Stimulated activated CD4-positive, alpha-beta T cell treated with anti-CD3 and anti-CD28 coated beads, Interleukin-1b, Interleukin-23, amount 100 ng/mL, for 48 hours (primary cell): ENCODE results near the gene SLC38A6.

Source experiments
- DNase-seq: peaks from one replicate; pipeline ENCODE4 v3.0.0-alpha.2; 2020

The SLC38A6 gene

DNA sequence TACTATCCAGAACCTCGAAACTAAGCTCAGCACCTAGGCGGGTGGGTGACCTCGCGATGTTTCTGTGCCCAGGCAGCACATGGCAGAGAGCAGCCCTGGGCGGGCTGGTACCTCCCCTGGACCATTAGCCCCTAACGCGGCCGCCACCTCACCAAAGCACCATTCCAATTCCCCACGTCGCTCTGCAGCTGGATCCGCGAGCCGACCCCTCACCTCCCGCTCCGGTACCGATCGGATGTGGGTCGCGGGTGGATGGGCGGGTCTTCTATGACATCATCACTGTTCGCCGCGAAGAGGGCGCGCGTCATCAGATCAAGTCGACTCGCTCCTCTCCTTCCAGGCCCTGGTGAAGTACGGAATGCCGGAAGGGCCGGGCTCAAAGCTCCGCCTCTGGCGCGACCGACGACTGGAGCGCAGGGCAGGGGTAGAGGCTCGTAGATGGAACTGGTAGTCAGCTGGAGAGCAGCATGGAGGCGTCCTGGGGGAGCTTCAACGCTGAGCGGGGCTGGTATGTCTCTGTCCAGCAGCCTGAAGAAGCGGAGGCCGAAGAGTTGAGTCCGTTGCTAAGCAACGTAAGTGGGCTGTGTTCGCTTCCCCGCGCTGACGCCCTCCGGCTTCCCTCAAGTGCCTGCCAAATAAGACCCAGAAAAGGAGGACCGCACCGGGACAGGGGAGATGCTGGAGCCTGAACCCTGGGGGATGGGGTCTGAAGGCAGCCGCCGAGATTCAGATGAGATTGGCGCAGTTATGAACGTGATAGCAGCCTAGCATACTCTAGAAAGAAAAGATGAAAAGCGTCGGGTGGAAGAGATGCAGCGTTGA lies at the start of gene SLC38A6, which contains the start of gene TRMT5:
TSS of gene SLC38A6 (plus strand) at position 435 of the 822 bp plus-strand sequence. CDS start at position 468, 33 bp downstream.
TSS of gene TRMT5 (minus strand) at position 269 of the 822 bp plus-strand sequence. CDS start at position 163, 106 bp downstream.
- peak; percentile 90 for DNase-seq

DNA sequence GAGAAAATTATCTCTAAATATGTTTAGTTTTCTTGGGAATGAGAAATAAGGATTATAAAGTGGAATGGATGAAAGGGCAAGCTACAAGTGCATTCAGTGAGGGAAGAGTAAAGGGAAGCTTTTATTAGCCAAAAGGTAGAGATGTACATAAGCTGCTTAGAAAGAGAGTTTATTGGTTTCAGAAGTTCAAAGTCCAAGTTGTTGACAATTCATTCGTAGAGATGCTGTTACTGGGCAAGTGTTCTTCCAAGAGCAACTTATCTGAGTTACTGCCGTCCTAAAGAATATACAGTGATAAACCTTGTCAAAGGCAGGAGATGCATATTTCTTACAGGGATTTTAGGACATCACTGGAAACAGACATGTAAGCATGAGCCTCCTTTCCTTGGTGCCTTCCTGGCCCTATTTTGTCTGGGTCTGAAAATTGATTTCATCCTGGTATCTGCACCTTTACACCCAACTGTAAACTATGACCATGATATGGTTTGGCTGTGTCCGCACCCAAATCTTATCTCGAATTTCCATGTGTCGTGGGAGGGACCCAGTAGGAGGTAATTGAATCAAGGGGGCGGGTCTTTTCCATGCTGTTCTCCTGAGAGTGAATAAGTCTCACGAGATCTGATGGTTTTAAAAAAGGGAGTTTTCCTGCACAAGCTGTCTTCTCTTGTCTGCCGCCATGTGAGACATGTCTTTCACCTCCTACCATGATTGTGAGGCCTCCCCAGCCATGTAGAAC lies 47.0 kb upstream of the SLC38A6 start:
- no peak for DNase-seq

DNA sequence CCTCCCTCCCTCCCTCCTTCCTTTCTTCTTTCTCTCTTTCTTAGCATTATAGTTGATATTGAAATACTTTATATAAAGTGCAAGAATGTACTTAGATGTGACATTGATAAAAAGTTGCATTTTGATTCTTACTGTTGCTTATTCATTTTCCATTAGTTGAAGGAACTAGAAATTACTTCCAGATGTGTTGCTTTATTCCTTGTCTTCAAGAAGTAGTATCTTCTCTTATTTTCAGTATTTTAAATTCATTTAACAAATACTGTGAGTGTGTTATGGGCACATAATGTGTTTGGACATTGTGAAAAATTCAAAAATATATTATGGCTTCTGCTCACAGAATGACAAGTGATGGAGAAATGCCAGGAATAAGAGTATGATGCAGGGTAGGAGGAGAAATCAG lies 45.7 kb upstream of the SLC38A6 start:
- DNase-seq: no peak

DNA sequence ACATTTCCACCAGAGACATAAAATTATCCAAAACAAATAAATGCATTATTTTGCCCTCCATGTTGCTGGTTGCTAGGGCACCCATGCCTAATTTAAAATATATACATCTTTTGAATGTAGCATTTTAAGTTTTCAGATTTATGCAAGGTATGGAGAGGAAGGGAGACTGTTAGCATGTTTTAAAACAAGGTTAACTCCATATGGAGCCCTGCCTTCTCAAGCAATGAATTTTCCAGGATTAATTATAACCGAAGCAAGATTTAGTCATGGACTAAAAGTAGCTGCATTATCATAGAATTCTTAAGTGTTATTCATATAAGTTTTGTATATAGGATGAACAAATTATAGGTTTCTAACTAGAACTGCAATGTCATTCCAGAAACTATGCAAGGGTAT lies 37.4 kb upstream of the SLC38A6 start:
- no peak for DNase-seq

DNA sequence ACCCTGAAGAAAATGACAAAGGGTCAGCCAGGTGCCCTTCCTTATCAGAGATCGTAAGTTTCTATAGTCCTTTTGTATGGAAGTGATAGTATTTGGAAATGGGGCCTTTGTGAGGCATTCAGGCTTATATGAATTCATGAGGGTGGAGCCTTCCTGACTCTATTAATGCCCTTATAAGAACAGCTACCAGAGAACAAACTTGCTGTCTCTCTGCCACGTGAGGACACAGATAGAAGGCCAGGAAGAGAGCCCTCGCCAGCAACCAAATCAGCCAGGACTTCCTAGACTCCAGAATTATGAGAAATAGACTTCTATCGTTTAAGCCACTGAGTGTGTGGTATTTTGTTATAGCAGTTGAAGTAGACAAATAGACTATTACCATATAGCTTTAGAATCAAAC lies 36.8 kb upstream of the SLC38A6 start:
- DNase-seq: no peak

DNA sequence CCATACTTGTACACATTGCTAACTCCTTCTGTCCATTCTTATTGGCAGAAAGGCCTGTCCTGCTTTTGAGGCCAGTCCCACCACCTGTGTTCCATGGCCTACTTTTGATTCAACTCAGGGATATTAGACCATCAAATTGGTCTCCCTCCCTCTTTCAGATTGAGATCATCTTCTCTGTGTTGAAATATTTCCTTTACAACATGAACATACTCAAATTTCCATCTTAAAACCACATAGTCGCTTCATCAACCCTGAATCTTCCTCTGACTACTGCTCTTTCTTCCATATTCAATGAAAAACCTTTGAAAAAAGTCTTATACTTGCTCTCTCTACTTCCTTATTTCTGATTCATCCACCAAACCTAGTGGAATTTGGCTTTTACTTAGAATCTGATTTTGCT lies 35.1 kb upstream of the SLC38A6 start:
- no peak for DNase-seq

DNA sequence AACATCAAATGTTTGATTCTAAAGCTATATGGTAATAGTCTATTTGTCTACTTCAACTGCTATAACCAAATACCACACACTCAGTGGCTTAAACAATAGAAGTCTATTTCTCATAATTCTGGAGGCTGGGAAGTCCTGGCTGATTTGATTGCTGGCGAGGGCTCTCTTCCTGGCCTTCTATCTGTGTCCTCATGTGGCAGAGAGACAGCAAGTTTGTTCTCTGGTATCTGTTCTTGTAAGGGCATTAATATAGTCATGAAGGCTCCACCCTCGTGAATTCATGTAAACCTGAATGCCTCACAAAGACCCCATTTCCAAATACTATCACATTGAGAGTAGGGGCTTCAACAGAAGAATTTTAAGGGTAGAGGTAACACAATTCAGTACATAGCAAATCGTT lies 34.3 kb upstream of the SLC38A6 start:
- DNase-seq: no peak

DNA sequence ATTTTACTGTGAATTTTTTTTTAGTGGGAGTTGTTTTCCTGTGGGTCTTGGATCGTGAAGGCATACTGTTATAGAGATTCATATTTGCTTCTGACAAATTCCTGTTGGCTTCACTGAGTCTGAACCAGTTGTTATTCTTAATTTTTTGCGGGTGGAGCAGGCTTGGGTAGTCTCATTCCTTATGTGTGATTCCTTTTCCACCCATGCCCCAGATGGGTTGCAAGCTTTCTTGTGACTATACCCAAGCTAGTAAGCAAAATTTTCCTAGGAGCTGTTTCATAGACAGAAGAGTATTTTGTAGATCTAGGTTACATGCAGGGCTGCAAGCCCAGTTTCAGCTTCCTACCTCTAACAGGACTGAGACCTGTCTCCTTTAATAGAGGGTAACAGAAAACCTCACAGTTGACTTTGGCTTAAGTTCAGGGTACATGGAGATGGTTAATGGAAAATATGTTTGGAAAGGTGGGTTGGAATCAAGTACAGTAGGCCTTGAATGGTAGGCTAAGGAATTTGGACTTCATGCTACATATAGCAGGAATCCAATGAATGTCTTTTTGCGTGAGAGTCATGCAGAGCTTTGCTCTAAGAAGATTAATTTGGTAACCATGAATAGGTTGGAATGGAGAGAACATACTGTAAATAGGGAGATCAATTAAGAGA lies 29.1 kb upstream of the SLC38A6 start:
- no peak for DNase-seq

DNA sequence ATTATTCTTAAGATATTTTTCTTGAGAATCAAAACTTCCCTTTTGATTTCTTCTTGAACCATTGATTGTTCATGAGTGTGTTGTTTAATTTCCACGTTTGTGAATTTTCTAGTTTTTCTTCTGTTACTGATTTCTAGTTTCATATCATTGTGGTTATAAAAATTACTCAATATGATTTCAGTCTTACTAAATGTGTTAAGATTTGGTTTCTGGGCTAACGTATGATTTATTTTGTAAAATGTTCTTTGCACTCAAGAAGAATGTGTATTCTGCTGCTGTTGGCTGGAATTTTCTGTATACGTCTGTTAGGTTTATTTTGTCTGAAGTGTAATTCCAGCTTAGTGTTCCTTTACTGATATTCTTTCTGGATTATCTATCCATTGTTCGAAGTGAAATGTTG lies 24.8 kb upstream of the SLC38A6 start:
- no peak for DNase-seq

DNA sequence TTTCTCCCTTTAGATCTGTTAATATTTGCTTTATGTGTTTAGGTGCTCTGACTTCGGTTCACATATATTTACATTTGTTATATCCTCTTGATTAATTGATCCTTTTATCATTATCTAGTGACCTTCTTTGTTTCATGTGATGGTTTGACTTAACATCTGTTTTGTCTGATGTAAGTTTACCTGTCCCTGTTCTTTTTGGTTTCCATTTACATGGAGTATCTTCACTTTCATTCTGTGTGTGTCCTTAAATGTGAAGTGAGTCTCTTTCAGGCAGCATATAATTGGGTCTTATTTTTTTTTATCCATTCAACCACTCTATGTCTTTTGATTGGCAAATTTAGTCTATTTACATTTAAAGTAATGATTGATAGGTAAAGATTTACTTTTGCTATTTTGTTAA lies 24.4 kb upstream of the SLC38A6 start:
- DNase-seq: no peak

DNA sequence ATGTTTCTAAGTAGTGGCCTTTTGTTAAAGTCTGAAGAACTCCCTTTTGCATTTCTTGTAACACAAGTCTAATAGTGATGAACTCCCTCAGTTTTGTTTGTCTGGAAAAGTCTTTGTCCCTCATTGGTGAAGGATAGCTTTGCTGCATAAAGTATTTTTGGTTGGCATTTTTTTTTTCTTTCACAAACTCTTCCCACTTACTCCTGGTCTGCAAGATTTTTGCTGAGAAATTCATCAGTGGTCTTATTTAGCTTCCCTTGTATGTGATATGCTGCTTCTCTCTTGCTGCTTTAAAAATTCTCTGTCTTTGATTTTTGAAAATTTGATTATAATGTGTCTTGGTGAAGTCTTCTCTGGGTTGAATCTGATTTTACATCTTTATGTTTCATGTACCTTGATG lies 22.9 kb upstream of the SLC38A6 start:
- no peak for DNase-seq

DNA sequence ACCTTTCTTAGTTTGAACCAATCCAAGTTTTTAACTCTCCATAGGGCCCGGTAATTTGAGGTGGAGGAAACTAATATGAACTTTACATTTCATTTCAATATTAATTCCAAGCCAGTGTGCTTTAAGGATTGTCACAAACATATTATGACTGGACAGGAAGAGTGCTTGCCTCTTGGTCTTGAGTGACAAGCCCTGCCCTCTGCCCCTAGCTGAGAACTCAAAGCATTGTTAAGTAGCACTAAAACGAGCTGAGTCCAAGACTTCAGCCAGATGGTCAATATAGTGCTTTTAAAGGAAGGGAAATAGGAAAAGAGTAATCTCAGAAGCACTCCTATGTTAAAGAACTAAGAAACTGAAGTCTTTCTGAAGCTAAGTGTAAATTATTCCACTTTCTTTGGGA lies 17.3 kb upstream of the SLC38A6 start:
- no peak for DNase-seq

DNA sequence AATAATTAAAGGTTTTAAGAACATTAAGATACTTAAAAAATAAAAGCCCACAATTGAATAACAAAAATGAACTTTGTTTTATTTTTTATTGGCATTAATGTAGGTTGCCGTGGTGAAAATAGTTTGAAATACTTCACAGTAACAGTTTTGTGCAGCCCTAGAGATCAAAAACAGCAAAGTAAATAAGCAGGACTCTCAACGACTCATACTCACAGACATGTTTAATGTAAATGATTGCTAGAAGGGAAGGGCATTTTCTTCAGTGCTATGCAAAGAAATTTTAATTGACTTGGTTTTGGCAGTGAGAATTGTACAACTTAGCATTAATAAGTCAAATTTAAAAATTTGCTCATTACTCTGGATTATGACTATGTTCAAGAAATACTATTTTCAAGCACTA lies 16.1 kb upstream of the SLC38A6 start:
- no peak for DNase-seq

DNA sequence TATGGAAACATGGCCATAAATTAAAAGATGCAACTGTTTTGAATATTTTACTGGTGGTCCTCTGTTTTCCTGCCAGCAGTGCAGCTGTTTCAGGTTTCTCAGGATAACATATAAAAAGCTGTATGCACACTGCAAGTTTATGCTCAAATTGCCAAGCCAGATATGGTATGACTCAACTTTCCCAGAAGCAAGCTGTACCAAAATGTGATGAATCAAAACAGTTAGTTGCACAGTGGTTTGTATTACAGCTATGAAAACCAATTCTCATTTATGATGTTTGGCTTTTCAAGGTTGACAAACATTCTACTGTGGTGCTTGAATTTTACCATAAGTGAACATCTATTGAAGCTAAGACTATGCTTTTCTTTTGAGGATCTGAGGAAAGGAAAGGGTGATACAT lies 15.6 kb upstream of the SLC38A6 start:
- DNase-seq: no peak

DNA sequence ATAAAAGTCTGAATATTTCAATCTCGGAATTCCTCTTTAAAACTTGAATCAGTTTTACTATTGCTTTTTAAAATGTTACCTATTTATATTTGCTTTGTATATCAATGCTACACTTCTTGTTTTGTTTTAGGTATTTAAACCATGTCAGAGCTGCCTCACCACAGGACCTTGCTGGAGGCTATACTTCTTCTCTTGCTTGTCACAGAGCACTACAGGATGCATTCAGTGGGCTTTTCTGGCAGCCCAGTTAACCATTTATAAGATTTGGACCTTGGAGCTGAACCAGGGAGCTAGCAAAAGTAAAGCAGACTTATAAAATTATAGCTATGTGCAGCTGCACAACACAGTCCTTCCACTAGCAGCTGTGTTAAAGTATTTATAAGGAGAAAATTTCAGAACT lies 12.9 kb upstream of the SLC38A6 start:
- no peak for DNase-seq

DNA sequence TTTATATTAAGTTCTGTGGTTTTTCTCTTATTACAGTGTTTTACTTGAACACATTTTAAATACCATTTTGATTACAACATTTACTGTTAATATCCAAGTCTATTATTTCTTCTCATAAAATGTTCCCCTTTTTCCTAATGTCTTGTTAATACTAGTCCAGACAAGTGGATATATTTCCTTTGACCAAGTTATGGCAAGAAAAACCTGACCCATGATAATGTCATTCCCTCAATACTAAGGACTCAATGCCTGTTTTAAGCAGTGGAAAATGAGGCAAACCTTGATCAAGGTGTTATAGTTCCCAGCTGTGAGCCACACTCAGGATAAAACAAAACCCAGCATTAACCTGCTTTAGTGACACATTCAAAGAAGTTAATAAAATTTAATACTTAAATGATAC lies 12.4 kb upstream of the SLC38A6 start:
- DNase-seq: no peak

DNA sequence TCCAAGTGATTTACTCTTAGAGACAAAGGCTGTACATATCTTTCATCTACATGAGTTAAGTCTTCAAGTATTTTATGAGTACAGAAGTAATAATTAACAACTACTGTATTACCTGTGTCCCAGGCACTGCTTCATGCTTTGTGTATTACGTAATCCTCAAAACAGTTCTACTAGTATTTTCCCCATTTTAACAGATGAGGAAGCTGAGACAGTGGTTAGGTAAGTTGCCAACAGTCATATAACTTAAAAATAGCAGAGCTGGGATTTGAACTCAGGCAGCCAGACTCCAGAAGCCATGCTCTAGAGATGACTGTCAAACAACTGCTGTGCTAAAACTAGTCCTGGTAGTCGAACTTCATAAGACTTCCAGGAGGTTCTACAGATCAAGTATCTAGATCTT lies 10.9 kb upstream of the SLC38A6 start:
- no peak for DNase-seq

DNA sequence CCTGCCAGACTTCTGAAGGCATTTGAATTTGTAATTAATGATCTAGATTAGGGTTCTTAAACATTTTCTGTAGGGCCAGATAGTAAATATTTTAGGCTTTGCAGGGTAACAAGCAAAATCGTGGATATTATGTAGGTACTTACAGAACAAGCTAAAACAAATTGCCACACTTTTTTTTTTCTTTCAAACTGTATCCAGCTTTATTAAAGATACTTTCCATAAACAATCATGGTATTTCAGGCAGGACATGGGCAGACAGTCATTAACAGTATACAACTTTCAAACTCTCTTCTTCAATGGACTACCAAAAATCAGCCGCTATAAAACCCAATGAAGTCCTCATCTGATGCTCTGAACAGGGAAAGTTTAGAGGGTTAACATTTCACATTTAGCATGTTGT lies 9.8 kb upstream of the SLC38A6 start:
- DNase-seq: no peak

DNA sequence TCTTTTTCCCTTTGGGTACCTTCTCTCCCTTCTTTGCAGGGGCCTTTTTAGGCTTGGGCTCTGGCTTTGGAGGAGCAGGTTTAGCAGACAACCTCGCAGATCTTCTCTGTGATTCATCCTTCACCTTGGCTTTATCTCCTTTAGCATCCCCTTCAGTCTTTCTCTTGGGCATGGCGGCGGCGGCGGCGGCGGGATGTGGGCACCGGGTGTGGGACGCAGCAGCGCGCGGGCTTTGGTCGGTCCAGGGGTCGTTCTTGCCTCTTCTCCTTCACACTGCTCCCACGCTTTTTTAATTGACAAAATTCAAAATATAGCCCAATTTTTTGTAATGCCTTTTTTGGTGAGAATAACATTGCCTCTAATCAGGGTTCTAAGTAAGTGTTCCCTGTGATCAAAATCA lies 8.8 kb upstream of the SLC38A6 start:
- DNase-seq: no peak

DNA sequence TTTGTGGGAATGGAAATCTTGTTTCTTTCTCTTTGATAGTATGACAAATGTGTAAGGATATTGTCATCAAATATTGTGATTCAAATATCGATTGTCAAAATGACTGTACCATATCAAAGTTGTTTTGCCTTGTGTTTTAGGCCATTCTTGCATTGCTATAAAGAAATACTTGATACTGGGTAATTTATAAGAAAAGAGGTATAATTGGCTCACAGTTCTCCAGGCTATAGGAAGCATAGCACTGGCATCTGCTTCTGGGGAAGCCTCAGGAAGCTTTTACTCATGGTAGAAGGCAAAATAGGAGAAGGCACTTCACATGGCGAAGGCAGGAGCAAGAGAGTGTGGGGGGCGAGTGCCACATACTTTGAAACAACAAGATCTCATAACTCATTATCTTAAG lies 8.0 kb upstream of the SLC38A6 start:
- DNase-seq: no peak

DNA sequence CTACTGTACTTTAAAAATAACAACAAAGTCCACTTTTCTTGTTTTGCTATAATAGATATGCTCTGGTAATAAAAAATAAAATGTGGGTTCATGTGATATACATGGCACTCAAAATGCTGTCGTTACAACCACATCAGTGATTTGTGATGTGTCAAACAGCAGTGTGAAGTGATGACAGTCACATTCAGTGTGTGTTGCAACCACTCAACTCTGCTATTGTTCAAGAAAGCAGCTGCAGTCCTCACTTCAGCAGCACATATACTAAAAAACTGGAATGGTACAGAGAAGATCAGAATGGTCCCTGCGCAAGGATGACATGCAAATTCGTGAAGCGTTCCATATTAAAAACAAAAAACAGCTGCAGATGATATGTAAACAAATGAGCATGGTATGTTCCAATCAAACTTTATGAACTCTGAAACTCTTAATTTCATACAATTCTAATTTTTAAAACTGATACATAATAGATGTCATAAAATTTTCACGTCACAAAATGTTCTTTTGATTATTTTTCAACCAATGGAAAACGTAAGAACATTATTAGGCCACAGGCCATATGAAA lies 6.9 kb upstream of the SLC38A6 start:
- DNase-seq: no peak

DNA sequence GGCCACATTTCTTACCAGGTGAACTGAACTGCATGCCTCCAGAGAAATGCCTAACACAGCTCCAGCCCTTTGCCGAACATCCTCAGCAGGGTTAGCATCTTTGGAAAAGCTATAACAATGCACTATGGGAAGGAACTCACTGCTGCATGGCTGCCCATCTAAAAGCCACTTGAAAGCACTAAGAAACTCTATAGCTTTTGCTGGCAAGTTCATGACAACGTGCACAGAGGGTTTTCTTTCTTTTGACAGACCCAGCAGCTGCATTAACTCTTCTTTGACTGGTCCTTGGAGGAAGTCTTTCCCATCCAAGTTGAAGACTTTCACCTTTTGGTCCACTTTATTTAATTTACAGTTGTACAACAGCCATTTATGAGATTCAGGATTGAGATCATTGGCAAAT lies 5.5 kb upstream of the SLC38A6 start:
- no peak for DNase-seq

DNA sequence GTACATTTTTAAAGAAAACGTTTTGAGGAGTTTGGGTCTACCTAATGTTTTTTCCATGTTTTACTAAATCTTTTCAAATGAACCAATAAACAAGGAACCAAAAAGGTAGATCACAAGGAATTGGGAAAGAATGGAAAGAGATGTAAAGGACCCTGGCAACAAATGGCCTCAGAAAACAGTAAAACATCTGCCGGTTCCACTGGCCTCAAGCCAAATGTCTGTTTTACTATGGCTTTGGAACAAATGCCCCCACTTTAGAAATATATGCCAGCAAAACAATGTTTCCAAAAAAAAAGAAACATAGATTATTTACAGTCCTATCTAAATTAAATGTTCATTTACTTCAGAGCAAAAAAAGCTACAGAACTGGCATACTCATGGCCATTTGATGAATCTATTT lies 3.2 kb upstream of the SLC38A6 start:
- DNase-seq: no peak
